Heart left ventricle (tissue), 16 donors: Measurements from ENCODE around the gene PHKG2. TPM values are rescaled to one million over a fixed set of nuclear protein-coding genes. Genes with fewer than 3 reads are reported as not detected.

Source experiments
- ATAC-seq, 4 donors: fragments of 200-7000 bp; cut with Tn5 transposase; one replicate each; pipeline ENCODE4 v1.9.1; 2020 to 2022; ENCODE audit warnings: moderate library complexity in 4 of 4, mild to moderate bottlenecking in 3 of 4, moderate number of reproducible peaks in 1 of 4
- DNase-seq, 5 donors: peaks; one replicate each; pipeline ENCODE4 v3.0.0-alpha.2; 2020
- H3K27ac ChIP-seq, 12 donors: fragments of 200-600 bp; sonication (generic) in 4 of 12; one replicate each; pipeline versions ENCODE4 v1.5.0 to v1.8.0; 2016 to 2022; ENCODE audit warnings: mild to moderate bottlenecking in 2 of 12
- H3K27me3 ChIP-seq, 9 donors: fragments of 200-600 bp; sonication (generic) in 2 of 9; one replicate each; pipeline versions ENCODE4 v1.5.1 to v1.8.0; 2016 to 2022; ENCODE audit warnings: mild to moderate bottlenecking in 3 of 9
- H3K36me3 ChIP-seq, 9 donors: fragments of 200-600 bp; sonication (generic) in 2 of 9; one replicate each; pipeline versions ENCODE4 v1.5.0 to v1.8.0; 2018 to 2022; ENCODE audit warnings: mild to moderate bottlenecking in 2 of 9
- H3K4me1 ChIP-seq, 12 donors: fragments of 200-600 bp; sonication (generic) in 4 of 12; one replicate each; pipeline versions ENCODE4 v1.5.0 to v1.8.0; 2016 to 2022; ENCODE audit warnings: mild to moderate bottlenecking in 3 of 12
- H3K4me3 ChIP-seq, 12 donors: fragments of 200-600 bp; sonication (generic) in 4 of 12; one replicate each; pipeline versions ENCODE4 v1.5.0 to v1.8.0; 2017 to 2022; ENCODE audit warnings: mild to moderate bottlenecking in 9 of 12, moderate library complexity in 4 of 12
- H3K9me3 ChIP-seq, 12 donors: fragments of 200-600 bp; sonication (generic) in 4 of 12; one replicate each; pipeline versions ENCODE4 v1.5.0 to v1.8.0; 2016 to 2022; ENCODE audit warnings: mild to moderate bottlenecking in 1 of 12
- POLR2A ChIP-seq, 2 donors: fragments of 450-650 bp; IDR thresholded peaks; one replicate each; pipeline ENCODE4 v1.6.1; 2017; ENCODE audit warnings: antibody characterized with exemption in 2 of 2, mild to moderate bottlenecking in 2 of 2, moderate library complexity in 2 of 2
- WGBS, 4 donors: extraction: QIAGEN DNeasy Blood & Tissue Kit in 2 of 4; methylation state at CpG; one replicate each; pipeline versions ENCODE4 v1.1.5 to v1.1.7; 2013 to 2018; 5-methylcytosine and 5-hydroxymethylcytosine counted together
- intact Hi-C, 10 donors: fragments of 100-400 bp; cut with DNase I; formaldehyde crosslinking; loops; one replicate each; pipeline versions ENCODE4 v1.11.1 to v1.14.2; 2022
- polyA plus RNA-seq, 2 donors: library from polyadenylated mRNA; stranded (reverse); fragments of 200-250 nt; gene quantifications; one replicate each; pipeline ENCODE4 v1.2.3, GENCODE V29; 2013
- total RNA-seq, 9 donors: library from RNA; depleted of rRNA in 2 of 9; stranded (reverse); fragments of >200 nt in 2 of 9; fragmentation: NEBNext Ultra II Directional in 3 of 9; extraction: Animal tissue kit (Norgen Biotek cat#: 25700) in 3 of 9; gene quantifications; one replicate each; pipeline versions ENCODE4 v1.1.0 to v1.2.4, GENCODE V29; 2016 to 2023
- TF ChIP-seq, protein P1 (sequence below), 12 donors: fragments of 200-600 bp; sonication (generic) in 4 of 12; IDR thresholded peaks; one replicate each; pipeline versions ENCODE4 v1.5.0 to v1.8.0; 2018 to 2022; ENCODE audit warnings: antibody characterized with exemption in 12 of 12, mild to moderate bottlenecking in 5 of 12
- donor health status: ischemic (EF 13 %, LVEDD 7.1; RV severe dilation, severe dysfunction).
- donor health status: healthy with polysubstance abuse.
- donor health status: DM: no; HTN: yes; CAD: no.
- donor health status: DM: no; HTN: no; CAD: no.
- donor health status: ischemic (EF 25% LVEDD 6.9; RV normal size, moderate dysfunction).
- donor health status: ischemic (EF 25% LVEDD 5.7; RV mildly dilated, moderate dysfunction).
- donor health status: healthy.
- donor health status: DM: yes; HTN: yes; CAD: no.
- donor health status: ischemic (EF 35%, LVEDD 5.7; RV mildly dilated, moderate dysfunction).
- donor health status: nonischemic (EF 11% LVEDD 7.7; RV severe dilation, severe dysfunction).
- donor health status: DM: yes; HTN: yes; CAD: no.
- donor health status: PGD.
- donor health status: ischemic (EF 29% LVEDD 5.4; RV normal size, mild dysfunction).
- donor health status: nonischemic (EF 23%, LVEDD 6.1; RV moderate dilation, normal function).

The PHKG2 gene
- total and polyA plus RNA-seq, 11 donors = 13.5 to 37.7 (median 18.3) TPM

DNA sequence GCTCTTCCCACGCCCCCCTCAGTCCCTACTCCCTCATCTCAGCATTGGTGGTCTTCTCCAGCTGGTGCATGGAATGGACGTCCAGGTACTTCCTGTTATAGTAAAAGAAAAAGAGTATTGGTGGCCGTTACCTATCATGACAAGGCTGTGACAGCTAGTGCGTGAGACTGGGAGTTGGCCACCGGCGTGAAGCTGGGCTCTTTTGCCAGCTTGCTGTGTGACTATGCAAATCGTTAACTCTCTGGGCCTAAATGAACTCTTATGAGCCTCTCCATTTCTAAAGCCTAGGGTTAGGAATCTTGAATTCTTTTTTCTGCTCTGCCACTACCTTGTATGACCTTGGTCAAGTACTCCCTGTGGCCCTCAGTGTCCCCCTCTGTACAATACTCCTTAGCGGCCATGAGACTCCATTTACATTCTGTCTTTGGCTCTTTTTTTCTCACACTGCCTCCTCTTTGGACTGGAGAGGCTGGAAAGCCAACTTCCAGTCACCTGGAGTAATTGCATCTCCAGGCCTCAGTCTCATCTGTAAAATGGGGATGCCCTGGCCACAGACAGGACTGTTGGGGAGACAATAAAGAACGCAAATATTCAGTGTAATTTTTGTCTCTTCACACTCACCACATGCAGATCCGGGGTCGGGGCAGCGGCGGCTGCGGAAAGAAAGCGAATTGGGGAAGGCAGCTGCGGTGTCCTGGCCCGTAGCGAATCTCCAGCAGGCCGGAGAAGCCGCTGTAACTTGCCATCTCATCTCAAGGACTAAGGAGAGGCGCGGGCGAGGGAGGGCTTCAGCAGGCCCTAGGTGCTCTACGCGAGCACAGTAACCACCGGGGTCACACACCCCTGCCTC is 12.6 kb downstream of the PHKG2 start:
- intact Hi-C loops = loop anchor here in 2 of 10 donors (5.0 kb wide), 2 partner anchors 36 to 64 kb away; partner anchors contain the start of gene SRCAP (in 1 of the 2)
- H3K9me3 ChIP-seq = no peaks in the 10 kb centered on the region
- H3K4me3 ChIP-seq = peak overlapping the region; percentile 70 to 99 (median 92)
- H3K27ac ChIP-seq = peak overlapping the region in 7 of 12 donors; percentile 53 to 97 (median 90)
- ATAC-seq (no peak), DNase-seq (no peak)
- H3K27me3 ChIP-seq = no peaks in the 10 kb centered on the region
- TF ChIP-seq, protein P1, sequence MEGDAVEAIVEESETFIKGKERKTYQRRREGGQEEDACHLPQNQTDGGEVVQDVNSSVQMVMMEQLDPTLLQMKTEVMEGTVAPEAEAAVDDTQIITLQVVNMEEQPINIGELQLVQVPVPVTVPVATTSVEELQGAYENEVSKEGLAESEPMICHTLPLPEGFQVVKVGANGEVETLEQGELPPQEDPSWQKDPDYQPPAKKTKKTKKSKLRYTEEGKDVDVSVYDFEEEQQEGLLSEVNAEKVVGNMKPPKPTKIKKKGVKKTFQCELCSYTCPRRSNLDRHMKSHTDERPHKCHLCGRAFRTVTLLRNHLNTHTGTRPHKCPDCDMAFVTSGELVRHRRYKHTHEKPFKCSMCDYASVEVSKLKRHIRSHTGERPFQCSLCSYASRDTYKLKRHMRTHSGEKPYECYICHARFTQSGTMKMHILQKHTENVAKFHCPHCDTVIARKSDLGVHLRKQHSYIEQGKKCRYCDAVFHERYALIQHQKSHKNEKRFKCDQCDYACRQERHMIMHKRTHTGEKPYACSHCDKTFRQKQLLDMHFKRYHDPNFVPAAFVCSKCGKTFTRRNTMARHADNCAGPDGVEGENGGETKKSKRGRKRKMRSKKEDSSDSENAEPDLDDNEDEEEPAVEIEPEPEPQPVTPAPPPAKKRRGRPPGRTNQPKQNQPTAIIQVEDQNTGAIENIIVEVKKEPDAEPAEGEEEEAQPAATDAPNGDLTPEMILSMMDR (IDR thresholded peaks at IDR 0.05) = no peak
- no peak for TF ChIP-seq POLR2A (IDR thresholded peaks at IDR 0.05)
- 29 to 34% (median 31%) methylated on average over 23 to 26 of the region's 26 CpGs for WGBS, 4 donors
- peaks cover 0 to 48% (median 26%) of the 10 kb centered on the region in 12 donors for H3K4me1 ChIP-seq
- H3K36me3 ChIP-seq = peaks cover 0 to 56% (median 46%) of the 10 kb centered on the region in 9 donors

DNA sequence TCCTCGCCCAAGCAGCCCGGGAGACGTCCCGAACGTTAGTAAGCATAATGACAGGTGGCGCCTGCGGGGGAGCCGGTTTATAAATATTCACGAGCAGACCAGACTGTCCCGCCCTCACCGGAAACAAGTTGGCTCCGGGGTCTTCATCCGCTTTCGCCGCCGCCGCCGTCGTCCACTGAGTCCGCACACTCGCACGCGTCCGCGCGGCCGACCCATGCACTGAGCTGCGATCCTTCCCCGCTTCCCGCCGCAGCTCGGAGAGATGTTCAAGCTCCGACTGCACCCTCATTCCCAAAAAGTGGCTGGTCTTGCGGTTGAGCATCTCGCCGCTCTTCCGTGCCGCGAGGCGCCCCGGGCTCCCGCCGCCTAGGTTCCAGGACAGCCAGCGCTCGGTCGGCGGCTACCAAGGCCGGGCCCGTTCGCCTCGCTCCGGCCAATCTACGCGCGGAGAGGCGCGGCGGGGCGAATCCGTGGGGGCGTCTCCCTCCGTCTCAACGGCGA is 13.3 kb downstream of the PHKG2 start:
- Histone ChIP-seq H3K9me3 (no peaks in the 10 kb centered on the region), H3K4me1 (peaks cover 0 to 48% (median 30%) of the 10 kb centered on the region in 12 donors), H3K36me3 (peaks cover 0 to 57% (median 47%) of the 10 kb centered on the region in 9 donors), H3K27me3 (no peaks in the 10 kb centered on the region), H3K27ac (peak overlapping the region in 10 of 12 donors; percentile 32 to 97 (median 89)), H3K4me3 (peak overlapping the region; percentile 70 to 99 (median 92))
- WGBS, 4 donors = 0 to 1% (median 0%) methylated on average over 9 to 64 of the region's 64 CpGs
- intact Hi-C loops = loop anchor here in 2 of 10 donors (5.0 kb wide), 2 partner anchors 36 to 64 kb away; partner anchors contain the start of gene SRCAP (in 1 of the 2)
- ATAC-seq (peak in 3 of 4 donors; percentile 4 to 17 (median 13)), DNase-seq (peak in 1 of 5 donors; percentile 55)
- no peak for TF ChIP-seq POLR2A (IDR thresholded peaks at IDR 0.05)
- TF ChIP-seq, protein P1 (IDR thresholded peaks at IDR 0.05) = no peak

DNA sequence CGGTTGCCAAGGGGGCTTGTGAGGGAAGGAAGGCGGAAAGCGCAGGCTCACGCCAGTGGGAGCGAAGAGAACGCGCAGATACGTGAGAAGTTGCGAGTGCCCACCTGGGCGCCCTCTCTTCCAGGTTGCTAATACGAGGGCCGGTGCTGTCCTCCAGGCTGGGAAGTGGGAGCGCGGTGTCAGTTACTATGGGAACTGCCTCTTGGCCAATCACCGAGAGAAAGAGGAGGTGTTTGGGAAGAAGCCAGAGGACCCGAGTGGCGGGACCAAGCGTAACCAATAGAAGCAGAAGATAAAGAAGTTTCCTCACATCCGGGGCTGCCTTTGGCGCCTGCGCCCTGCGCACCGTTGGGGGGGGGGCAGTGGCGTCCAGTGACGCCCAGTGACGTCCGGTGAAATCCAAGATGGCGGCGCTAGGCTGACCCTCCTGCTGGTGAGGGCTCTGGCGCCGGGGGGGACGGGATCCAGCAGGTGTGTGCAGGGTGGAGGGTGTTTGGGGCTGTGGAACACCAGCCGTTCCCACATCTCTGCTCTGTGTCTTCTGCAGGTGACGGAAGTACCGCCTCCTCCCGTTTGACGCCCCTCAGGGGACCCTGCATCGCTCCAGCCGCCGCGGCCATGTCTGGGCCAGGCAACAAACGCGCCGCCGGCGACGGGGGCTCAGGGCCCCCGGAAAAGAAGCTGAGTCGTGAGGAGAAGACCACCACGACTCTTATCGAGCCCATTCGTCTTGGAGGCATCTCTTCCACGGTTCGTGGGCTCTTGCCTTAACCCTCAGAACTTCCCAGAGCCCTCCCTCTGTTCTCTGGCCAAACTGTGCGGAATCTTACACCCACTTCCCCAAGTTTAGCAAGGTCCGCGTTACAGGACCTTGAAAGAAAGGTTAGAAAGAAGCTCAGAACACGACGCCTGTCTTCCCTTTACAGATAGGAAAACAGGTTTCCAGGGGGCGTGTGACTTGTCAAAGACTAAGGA is 14.0 kb downstream of the PHKG2 start, which contains the start of the genes CFAP119 and RNF40:
CFAP119 (minus strand) TSS at position 135 of the 975 bp plus-strand sequence. CDS start 314 bp downstream, outside the sequence.
RNF40 (plus strand) TSS at position 395 of the 975 bp plus-strand sequence; CDS start at position 619, 224 bp downstream.
- Histone ChIP-seq H3K36me3 (peaks cover 0 to 57% (median 48%) of the 10 kb centered on the region in 9 donors), H3K27ac (peak within 1 kb of the TSS; percentile 48 to 97 (median 90)), H3K4me3 (peak within 1 kb of the TSS; percentile 70 to 99 (median 92)), H3K4me1 (peaks cover 0 to 49% (median 34%) of the 10 kb centered on the region in 12 donors), H3K27me3 (no peaks in the 10 kb centered on the region), H3K9me3 (no peaks in the 10 kb centered on the region)
- intact Hi-C loops = loop anchor here in 3 of 10 donors (2.0 to 5.0 kb wide), 4 partner anchors 13 to 65 kb away; partner anchors contain the start of genes PHKG2 (in 1 of the 3) and SRCAP (in 1 of the 3)
- TF ChIP-seq, protein P1 (IDR thresholded peaks at IDR 0.05) = no peak
- peak; percentile 57 to 88 for TF ChIP-seq POLR2A (IDR thresholded peaks at IDR 0.05)
- ATAC-seq (peak; percentile 93 to 98 (median 94)), DNase-seq (peak; percentile 96 to 97 (median 97))
- 1 to 2% (median 1%) methylated on average over 47 to 60 of the region's 60 CpGs for WGBS, 4 donors
